Left ventricle myocardium inferior (tissue), 1 donor: ENCODE results near the gene TIAM2. TPM values are rescaled to one million over a fixed set of nuclear protein-coding genes. Genes with fewer than 3 reads are reported as not detected.
"Not testable (repeated sequence)": the region's sequence is repeated elsewhere in the genome, so short reads cannot be mapped to it uniquely, and the experiment has no call there.

Experiments used
- DNase-seq: peaks from one replicate; pipeline ENCODE4 v3.0.0-alpha.2; 2020
- H3K27ac ChIP-seq: fragments of 200-600 bp; replicated peaks from 2 replicates; pipeline ENCODE4 v1.8.0; 2021
- H3K27me3 ChIP-seq: fragments of 200-600 bp; 2 replicates; pipeline ENCODE4 v1.8.0; 2021; ENCODE audit warnings: low read depth
- H3K36me3 ChIP-seq: fragments of 200-600 bp; 2 replicates; pipeline ENCODE4 v1.8.0; 2021
- H3K4me1 ChIP-seq: fragments of 200-600 bp; 2 replicates; pipeline ENCODE4 v1.8.0; 2021
- H3K4me3 ChIP-seq: fragments of 200-600 bp; 2 replicates; pipeline ENCODE4 v1.8.0; 2021; ENCODE audit warnings: mild to moderate bottlenecking, moderate library complexity
- H3K9me3 ChIP-seq: fragments of 200-600 bp; replicated peaks from 2 replicates; pipeline ENCODE4 v1.8.0; 2021
- CTCF ChIP-seq: fragments of 200-600 bp; IDR thresholded peaks from 2 replicates; pipeline ENCODE4 v1.8.0; 2021; ENCODE audit warnings: antibody characterized with exemption, mild to moderate bottlenecking, borderline replicate concordance
- intact Hi-C: fragments of 100-400 bp; cut with micrococcal nuclease; formaldehyde crosslinking; loops from one replicate; pipeline ENCODE4 v1.11.0; 2022
- total RNA-seq: library from RNA; stranded (reverse); fragmentation: NEBNext Ultra II Directional; extraction: Animal tissue kit (Norgen Biotek cat#: 25700); gene quantifications from one replicate; pipeline ENCODE4 v1.2.1, GENCODE V29; 2021
- donor health status: DM: no; HTN: yes; CAD: no; lungs with severe emphysema.

The TIAM2 gene
- total RNA-seq, 1 donor from 2014 or later = 12.0 TPM

- intact Hi-C loops = no loop called here
- peaks cover 5% of the 10 kb centered on the region for H3K36me3 ChIP-seq
- H3K4me3 ChIP-seq = no peak overlapping the region
- no peaks in the 10 kb centered on the region for H3K4me1 ChIP-seq
- no peak for TF ChIP-seq CTCF
- H3K27ac ChIP-seq = no peak overlapping the region
- no peak for DNase-seq
- no peaks in the 10 kb centered on the region for H3K27me3 ChIP-seq
- no peaks in the 10 kb centered on the region for H3K9me3 ChIP-seq
Observed at GRCh38 chr6:155212106-155212505, 217.0 kb downstream of the TIAM2 start.

DNA sequence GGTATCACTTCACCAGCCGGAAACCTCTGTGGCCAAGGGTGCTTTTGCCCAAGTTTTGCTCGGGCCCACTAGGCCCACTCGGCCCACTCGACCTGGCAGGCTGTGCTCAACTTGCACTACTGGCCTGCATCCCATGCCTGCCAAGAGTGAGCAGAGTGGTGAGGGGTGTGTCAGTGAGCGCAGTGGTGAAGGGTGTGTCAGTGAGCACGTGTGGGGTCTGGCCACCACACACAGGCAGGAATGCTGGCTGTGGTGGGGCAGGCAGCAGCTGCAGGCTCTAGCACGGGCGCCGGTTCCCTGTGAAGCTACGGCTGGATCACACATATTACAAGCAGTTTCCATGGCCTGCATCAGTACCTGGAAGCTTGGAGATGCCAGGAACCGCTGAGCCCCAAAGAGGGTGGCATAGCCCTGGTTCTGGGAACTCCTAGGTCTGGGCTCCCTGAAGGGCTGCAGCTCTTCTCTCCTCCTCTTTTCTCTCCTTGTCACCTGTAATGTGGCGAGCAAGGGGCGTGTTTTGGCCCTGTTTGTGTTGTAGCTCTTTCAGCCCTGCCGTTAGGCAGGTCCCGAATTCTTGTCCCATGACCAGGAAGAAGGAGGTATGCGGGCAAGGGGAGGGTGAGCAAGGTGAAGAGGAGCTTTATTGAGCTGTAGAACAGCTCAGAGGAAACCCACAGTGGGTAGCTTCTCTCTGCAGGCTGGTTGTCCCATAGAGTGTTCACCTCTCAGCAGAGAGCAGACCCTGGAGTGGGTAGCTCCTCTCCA lies 217.7 kb downstream of the TIAM2 start:
- Histone ChIP-seq H3K27me3 (no peaks in the 10 kb centered on the region), H3K36me3 (peaks cover 5% of the 10 kb centered on the region), H3K27ac (no peak overlapping the region), H3K9me3 (no peaks in the 10 kb centered on the region), H3K4me1 (no peaks in the 10 kb centered on the region), H3K4me3 (no peak overlapping the region)
- intact Hi-C loops = no loop called here
- DNase-seq = no peak
- no peak for TF ChIP-seq CTCF

DNA sequence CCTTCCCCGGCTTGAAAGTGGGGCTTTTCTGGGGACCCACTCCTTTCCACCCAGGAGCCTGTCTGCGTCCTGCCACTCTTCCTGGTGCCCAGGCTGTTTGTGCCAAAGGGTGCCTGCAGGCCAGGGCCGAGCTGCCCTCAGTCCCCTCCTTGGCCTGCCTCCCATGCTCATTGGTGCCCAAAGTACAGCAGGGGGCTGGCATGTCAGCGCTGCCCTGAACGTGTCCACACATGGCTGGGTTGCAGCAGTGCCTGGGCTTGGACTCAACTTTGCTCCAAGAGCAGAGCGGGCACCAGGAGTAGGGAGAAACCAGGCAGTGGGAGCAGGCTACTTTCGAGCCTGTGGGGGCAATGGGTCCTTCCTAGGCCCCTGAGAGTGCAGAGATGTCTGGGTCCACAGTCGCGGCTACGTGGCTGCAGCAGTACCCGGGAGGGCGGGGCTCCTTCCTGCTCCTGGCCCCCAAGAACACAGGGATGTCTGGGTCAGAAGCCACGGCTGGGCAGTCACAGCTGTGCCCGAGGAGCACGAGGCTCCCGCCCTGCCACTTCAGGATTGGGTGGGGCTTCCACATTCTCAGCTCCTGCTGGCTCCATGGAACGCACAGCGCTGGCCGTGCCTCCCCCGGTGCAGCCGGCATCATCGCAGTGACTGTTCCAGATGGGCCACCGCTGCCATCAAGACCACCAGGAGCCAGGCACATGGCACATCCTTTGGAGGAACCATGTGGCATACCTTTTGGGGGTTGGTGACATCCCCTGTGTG lies 218.7 kb downstream of the TIAM2 start:
- Histone ChIP-seq H3K4me1 (no peaks in the 10 kb centered on the region), H3K4me3 (no peak overlapping the region), H3K36me3 (peaks cover 5% of the 10 kb centered on the region), H3K9me3 (no peaks in the 10 kb centered on the region), H3K27me3 (no peaks in the 10 kb centered on the region), H3K27ac (no peak overlapping the region)
- DNase-seq = no peak
- intact Hi-C loops = no loop called here
- TF ChIP-seq CTCF = no peak

DNA sequence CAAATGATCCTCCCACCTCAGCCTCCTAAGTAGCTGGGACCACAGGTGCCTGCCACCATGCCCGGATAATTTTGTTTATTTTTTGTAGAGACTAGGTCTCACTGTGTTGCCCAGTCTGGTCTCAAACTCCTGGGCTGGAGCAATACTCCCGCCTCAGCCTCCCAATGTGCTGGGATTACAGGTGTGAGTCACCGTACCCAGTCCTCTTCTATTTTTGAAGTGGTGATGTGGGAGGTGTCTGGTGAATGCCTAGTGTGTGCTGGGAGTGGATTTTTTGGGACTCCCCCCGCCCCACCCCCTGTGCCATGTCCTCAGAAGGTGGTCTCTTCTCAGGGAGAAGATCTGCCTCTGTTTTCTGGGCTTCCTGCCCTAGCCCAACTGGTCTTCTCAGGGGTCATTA lies 220.8 kb downstream of the TIAM2 start:
- no peak for TF ChIP-seq CTCF
- DNase-seq = no peak
- no peaks in the 10 kb centered on the region for H3K4me1 ChIP-seq
- H3K27me3 ChIP-seq = no peaks in the 10 kb centered on the region
- intact Hi-C loops = no loop called here
- H3K27ac ChIP-seq = no peak overlapping the region
- H3K9me3 ChIP-seq = no peaks in the 10 kb centered on the region
- H3K4me3 ChIP-seq = no peak overlapping the region
- peaks cover 5% of the 10 kb centered on the region for H3K36me3 ChIP-seq

GRCh38 chr6:155216312-155217046 lies 221.4 kb downstream of the TIAM2 start:
- Histone ChIP-seq H3K9me3 (no peaks in the 10 kb centered on the region), H3K4me3 (no peak overlapping the region), H3K4me1 (no peaks in the 10 kb centered on the region), H3K27ac (no peak overlapping the region), H3K36me3 (peaks cover 5% of the 10 kb centered on the region), H3K27me3 (no peaks in the 10 kb centered on the region)
- no peak for DNase-seq
- TF ChIP-seq CTCF = no peak
- intact Hi-C loops = no loop called here

DNA sequence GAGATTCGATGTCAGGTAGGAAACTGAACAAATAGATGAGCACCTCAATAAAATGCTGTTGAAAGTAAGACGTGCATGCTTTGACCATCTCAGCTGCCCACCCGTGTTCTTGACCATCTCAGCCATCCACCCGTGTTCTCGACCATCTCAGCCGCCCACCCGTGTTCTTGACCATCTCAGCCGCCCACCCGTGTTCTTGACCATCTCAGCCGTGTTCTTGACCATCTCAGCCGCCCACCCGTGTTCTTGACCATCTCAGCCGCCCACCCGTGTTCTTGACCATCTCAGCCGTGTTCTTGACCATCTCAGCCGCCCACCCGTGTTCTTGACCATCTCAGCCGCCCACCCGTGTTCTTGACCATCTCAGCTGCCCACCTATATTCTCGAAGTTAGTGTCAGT lies 223.6 kb downstream of the TIAM2 start:
- intact Hi-C loops, H3K36me3 ChIP-seq, H3K4me1 ChIP-seq, DNase-seq, H3K27ac ChIP-seq, H3K4me3 ChIP-seq, H3K9me3 ChIP-seq, H3K27me3 ChIP-seq: not testable (repeated sequence)
